SK-N-MC (cell line): ENCODE data around the gene INSM1.

Experiments
- EZH2 ChIP-seq: fragments of 200-600 bp; sonication (generic); IDR thresholded peaks from one replicate; pipeline ENCODE4 v1.6.1; 2017; ENCODE audit warnings: antibody characterized with exemption
- POLR2AphosphoS5 ChIP-seq: IDR thresholded peaks from 2 replicates; pipeline ENCODE4 v1.6.1; 2012; ENCODE audit warnings: mild to moderate bottlenecking, low read depth, low read length, borderline replicate concordance

DNA sequence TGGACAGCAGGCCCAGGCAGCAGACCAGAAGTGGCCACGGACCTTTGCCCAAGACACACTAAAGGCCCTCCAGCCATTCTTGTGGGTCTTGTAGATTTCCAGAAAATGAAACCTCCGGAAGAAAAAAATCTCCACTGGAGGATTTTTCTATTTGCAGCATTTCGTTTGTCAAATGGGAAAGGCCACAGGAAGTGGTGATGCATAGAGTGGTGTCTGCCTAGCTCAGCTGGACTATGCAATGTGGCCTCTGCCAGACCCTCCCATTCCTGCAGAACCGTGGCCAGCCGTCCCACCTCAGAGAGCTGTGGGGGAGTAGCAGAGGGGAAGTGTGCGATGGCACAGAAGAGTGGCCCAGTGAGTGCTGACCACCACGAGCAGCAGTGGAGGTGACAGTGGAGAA, 24.0 kb upstream of the INSM1 start:
- TF ChIP-seq EZH2 = no peak
- no peak for TF ChIP-seq POLR2AphosphoS5
